Measurements from ENCODE around the gene CDH26.

The CDH26 gene

GRCh38 chr20:60053818-60054190, 95.6 kb downstream of the CDH26 start:
- no peak for DNase-seq (ENCODE audit: low read depth)
- no peak for TF ChIP-seq CTCF (IDR thresholded peaks at IDR 0.05; ENCODE audit: insufficient read depth, low read depth, low read length, missing control alignments)
- H3K4me3 ChIP-seq (ENCODE audit: low read length): no peak overlapping the region

GRCh38 chr20:60054716-60055634, 96.8 kb downstream of the CDH26 start:
- DNase-seq (ENCODE audit: low read depth): no peak
- H3K4me3 ChIP-seq (ENCODE audit: low read length): no peak overlapping the region
- no peak for TF ChIP-seq CTCF (IDR thresholded peaks at IDR 0.05; ENCODE audit: insufficient read depth, low read depth, low read length, missing control alignments)

GRCh38 chr20:60055740-60056139, 97.5 kb downstream of the CDH26 start:
- H3K4me3 ChIP-seq (ENCODE audit: low read length): no peak overlapping the region
- TF ChIP-seq CTCF (IDR thresholded peaks at IDR 0.05; ENCODE audit: insufficient read depth, low read depth, low read length, missing control alignments): no peak
- DNase-seq (ENCODE audit: low read depth): peak; percentile 67

- TF ChIP-seq CTCF (IDR thresholded peaks at IDR 0.05; ENCODE audit: insufficient read depth, low read depth, low read length, missing control alignments): no peak
- no peak for DNase-seq (ENCODE audit: low read depth)
- H3K4me3 ChIP-seq (ENCODE audit: low read length): no peak overlapping the region
These were observed 98.3 kb downstream of the CDH26 start for GRCh38 chr20:60056407-60057122.

- TF ChIP-seq CTCF (IDR thresholded peaks at IDR 0.05; ENCODE audit: insufficient read depth, low read depth, low read length, missing control alignments): peak; percentile 88
- DNase-seq (ENCODE audit: low read depth): peak; percentile 77
These were observed 99.1 kb downstream of the CDH26 start for GRCh38 chr20:60057123-60057865.

GRCh38 chr20:60057866-60058807, 99.9 kb downstream of the CDH26 start:
- no peak overlapping the region for H3K4me3 ChIP-seq (ENCODE audit: low read length)
- peak; percentile 11 for DNase-seq (ENCODE audit: low read depth)

More at GRCh38 chr20:60057123-60057865, 99.1 kb downstream of the CDH26 start:
- no peak overlapping the region for H3K4me3 ChIP-seq (ENCODE audit: low read length)

More at GRCh38 chr20:60057866-60058807, 99.9 kb downstream of the CDH26 start:
- no peak for TF ChIP-seq CTCF (IDR thresholded peaks at IDR 0.05; ENCODE audit: insufficient read depth, low read depth, low read length, missing control alignments)

Measured in epithelial cell of esophagus (primary cell).